ENCODE data around the gene GINM1.

The GINM1 gene

GRCh38 chr6:149565527-149566409 is at the start of gene GINM1:
Gene GINM1, plus strand, starts transcription at chr6:149566375. Its CDS starts 40 bp downstream, at chr6:149566415.
- DNase-seq (ENCODE audit: low read depth, low spot score) = peak; percentile 95

- no peak for DNase-seq (ENCODE audit: low read depth, low spot score)
Measured at GRCh38 chr6:149529650-149530049, 36.5 kb upstream of the GINM1 start.

GRCh38 chr6:149534742-149535141 is 31.4 kb upstream of the GINM1 start:
- DNase-seq (ENCODE audit: low read depth, low spot score) = no peak

GRCh38 chr6:149541139-149541538 is 25.0 kb upstream of the GINM1 start:
- DNase-seq (ENCODE audit: low read depth, low spot score) = no peak

- no peak for DNase-seq (ENCODE audit: low read depth, low spot score)
Measured at GRCh38 chr6:149544646-149545257, 21.4 kb upstream of the GINM1 start.

GRCh38 chr6:149545258-149545753 is 20.9 kb upstream of the GINM1 start:
- peak; percentile 70 for DNase-seq (ENCODE audit: low read depth, low spot score)

GRCh38 chr6:149545754-149546471 is 20.3 kb upstream of the GINM1 start, which contains the start of gene PPIL4:
Gene PPIL4, minus strand, starts transcription at chr6:149546043. Its CDS starts 38 bp downstream, at chr6:149546005.
- peak; percentile 98 for DNase-seq (ENCODE audit: low read depth, low spot score)

- DNase-seq (ENCODE audit: low read depth, low spot score) = no peak
Measured at GRCh38 chr6:149551920-149552319, 14.3 kb upstream of the GINM1 start.

GRCh38 chr6:149558029-149558428 is 8.1 kb upstream of the GINM1 start:
- DNase-seq (ENCODE audit: low read depth, low spot score) = no peak

- DNase-seq (ENCODE audit: low read depth, low spot score) = no peak
Measured at GRCh38 chr6:149559389-149559788, 6.8 kb upstream of the GINM1 start.

GRCh38 chr6:149560736-149561135 is 5.4 kb upstream of the GINM1 start:
- no peak for DNase-seq (ENCODE audit: low read depth, low spot score)

GRCh38 chr6:149563203-149563927 is 2.8 kb upstream of the GINM1 start:
- DNase-seq (ENCODE audit: low read depth, low spot score) = no peak

GRCh38 chr6:149563928-149564325 is 2.2 kb upstream of the GINM1 start:
- DNase-seq (ENCODE audit: low read depth, low spot score) = no peak

GRCh38 chr6:149566410-149567193 is 427 bp downstream of the GINM1 start:
- DNase-seq (ENCODE audit: low read depth, low spot score) = peak; percentile 73

- no peak for DNase-seq (ENCODE audit: low read depth, low spot score)
Measured at GRCh38 chr6:149567194-149567586, 1.0 kb downstream of the GINM1 start.

- no peak for DNase-seq (ENCODE audit: low read depth, low spot score)
Measured at GRCh38 chr6:149567945-149568585, 1.9 kb downstream of the GINM1 start.

- DNase-seq (ENCODE audit: low read depth, low spot score) = no peak
Measured at GRCh38 chr6:149580880-149581279, 14.7 kb downstream of the GINM1 start.

- DNase-seq (ENCODE audit: low read depth, low spot score) = no peak
Measured at GRCh38 chr6:149581349-149581748, 15.2 kb downstream of the GINM1 start.

GRCh38 chr6:149586149-149586548 is 20.0 kb downstream of the GINM1 start:
- DNase-seq (ENCODE audit: low read depth, low spot score) = peak; percentile 10

- no peak for DNase-seq (ENCODE audit: low read depth, low spot score)
Measured at GRCh38 chr6:149592983-149593382, 26.8 kb downstream of the GINM1 start.

Measured in ELF-1 (cell line).